ENCODE results near the gene DPM3.
"Not testable (repeated sequence)": the region's sequence is repeated elsewhere in the genome, so short reads cannot be mapped to it uniquely, and the experiment has no call there.

DPM3 gene

DNA sequence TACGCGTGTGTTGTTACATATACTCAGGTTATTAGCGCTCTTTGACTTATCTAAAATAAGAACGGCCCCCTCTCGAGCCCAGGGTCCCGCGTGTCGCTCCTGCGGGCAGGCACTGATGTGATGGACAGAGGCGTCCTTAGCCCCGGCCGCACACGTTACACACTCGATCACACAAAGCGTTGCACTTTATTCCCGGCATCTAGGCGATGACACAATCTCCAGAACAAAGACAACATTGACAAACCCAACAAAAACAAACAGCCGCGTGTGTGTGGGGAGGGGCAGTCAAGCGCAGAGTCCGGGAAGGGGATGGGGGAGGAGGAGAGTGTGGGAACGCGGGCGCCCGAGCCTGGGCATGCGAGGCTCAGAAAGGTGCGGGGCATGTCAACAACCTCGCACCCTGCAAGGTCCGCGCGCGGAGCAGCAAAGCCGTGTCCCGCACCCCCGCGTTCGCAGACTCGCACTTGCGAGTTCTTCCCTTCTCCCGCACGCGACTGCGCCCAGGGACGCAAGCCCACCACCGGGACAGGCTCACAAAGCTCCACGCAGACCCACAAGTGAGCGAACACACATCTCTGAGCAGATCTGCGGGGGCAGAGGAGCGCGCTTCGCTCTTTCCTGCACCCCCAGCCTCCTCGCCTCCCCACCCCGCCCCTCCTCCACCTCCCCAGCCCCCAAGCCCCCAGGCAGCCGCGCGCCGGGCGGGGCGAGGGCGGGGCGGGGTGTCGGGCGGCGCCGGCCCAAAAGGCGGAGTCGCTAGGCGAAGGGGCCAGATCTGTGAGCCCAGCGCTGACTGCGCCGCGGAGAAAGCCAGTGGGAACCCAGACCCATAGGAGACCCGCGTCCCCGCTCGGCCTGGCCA lies 13.0 kb downstream of the DPM3 start, which contains the start of gene EFNA1:
Gene EFNA1, plus strand, starts transcription at position 772 of the 862 bp plus-strand sequence. CDS start 102 bp downstream, outside the sequence.
- in situ Hi-C loops (cut with MboI; ENCODE audit: low sequenced_read_pairs): no loop called here

DNA sequence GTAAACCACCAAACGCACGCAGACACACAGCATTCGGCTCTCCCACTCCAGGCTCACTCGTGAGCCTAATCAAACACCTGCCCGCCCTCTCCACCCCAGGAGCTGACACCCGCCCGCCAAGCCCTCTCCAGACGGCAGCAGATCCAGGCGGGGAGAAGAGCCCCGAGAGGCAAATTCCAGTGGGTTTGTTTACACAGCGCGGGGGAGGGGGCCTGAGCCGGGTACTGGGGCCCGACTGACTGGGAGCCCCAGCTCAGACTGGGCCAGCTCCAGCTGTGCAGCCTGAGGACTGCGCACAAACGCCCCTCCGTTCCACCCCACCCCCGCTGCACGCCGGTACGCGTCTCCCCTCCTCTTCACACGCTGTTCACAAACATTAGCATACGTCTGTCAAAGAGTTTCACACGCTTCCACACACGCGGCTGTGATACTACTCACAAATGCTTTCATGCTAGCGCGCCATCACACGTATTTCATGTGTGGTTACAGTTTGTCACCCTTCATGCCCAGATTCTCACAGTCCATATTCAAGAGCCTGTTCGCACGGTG lies 13.7 kb downstream of the DPM3 start:
- in situ Hi-C loops (cut with MboI; ENCODE audit: low sequenced_read_pairs): no loop called here

- in situ Hi-C loops (cut with MboI; ENCODE audit: low sequenced_read_pairs): no loop called here
These were observed 14.3 kb downstream of the DPM3 start for GRCh38 chr1:155125946-155126555.

GRCh38 chr1:155125511-155125945 lies 14.8 kb downstream of the DPM3 start:
- in situ Hi-C loops (cut with MboI; ENCODE audit: low sequenced_read_pairs): no loop called here

DNA sequence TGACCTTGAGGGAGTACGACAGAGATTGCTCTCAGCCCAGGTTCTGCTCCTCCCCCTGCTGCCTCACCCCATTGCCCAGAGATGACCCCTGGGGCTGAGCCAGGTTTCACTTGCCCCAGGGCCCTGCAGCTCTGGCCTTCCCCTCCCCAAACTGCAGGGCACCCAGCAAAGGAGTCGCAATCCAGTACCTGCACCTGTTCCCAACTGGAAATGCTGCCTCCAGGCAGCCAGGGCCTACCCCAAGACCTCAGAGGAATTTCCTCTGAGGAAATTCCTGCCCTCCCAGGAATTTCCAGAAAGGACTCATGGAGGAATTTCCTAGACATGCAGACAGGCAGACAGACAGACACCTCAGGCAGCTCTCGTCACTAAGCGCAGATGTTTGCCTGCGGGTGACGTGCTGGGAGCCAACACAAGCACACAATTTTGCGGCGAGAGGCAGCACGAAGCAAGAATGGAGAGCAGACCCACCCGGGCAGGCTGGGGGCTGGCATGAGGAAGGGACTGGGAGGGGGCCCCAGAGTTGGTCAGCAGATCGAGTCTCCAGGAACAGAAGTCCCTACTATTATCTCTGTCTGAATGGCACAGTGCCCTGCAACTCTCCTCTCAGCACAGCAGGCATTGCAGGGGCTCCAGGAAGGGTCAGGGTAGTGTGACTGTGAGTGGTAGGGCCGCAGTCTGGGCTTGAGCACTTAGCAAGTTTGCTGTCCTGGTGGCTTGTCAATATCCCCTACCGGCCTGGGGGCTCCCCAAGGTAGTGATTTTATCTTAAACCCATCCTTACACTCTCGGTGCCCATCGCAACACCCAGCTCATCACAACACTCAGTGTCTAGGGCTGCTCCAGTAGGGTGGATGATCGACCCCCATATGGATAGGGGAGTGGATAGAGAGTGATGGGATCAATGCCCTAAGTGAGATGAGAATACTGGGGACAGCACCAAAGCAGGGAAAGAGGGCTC lies 15.5 kb downstream of the DPM3 start:
- in situ Hi-C loops (cut with MboI; ENCODE audit: low sequenced_read_pairs): no loop called here

DNA sequence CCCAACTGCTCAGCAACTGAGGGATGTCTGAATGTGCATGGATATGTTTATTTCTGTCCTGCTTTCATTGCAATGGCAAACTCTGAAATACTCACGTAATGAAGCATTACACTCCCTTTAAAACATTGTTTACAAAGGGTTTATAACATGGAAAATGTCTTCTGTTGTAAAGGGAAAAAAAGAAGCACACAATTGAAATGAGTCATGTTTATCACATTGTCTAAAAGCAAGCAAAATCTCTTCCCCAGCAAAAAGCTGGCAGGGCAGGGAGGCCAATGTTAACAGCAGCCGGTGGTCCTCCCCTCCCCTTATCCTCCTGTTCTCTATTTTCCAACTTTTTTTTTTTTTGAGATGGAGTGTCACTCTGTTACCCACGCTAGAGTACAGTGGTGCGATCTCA lies 16.5 kb downstream of the DPM3 start:
- in situ Hi-C loops (cut with MboI; ENCODE audit: low sequenced_read_pairs): no loop called here

DNA sequence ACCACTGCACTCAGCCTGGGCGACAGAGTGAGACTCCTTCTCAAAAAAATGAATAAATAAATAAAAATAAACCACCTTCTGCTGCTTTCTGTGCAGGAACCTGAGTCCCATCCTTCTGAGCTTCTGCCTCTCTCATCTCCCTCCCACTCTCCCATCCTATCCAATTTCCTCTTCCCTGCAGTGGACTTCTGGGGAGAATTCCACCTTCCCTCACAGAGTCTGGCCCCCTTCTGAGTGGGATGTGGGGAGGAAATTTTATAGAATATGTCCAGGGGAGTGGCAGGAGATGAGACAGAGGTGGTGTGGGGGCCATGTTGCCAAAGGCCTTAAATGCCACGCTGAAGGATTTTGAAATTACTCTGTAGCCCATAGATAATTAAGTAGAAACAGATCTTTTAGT lies 18.0 kb downstream of the DPM3 start:
- in situ Hi-C loops (cut with MboI; ENCODE audit: low sequenced_read_pairs): no loop called here

DNA sequence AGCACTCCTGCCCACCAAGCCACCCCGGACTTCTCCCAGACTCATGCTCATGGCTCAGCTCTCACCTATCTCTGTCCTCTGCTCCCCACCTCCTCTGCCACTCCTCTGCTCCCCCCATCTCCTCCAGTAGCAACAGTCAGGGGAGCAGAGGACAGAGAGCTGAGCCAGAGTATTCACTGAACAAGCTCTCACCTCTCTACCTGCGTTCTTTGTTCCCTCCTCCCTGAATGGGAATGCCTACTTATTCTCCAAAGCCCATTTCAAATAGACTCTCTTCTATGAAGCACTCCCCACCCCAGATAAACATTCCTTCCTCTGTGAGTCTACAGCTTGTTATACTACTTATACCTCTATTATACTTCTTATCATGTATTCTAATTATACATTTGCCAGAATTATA lies 19.1 kb downstream of the DPM3 start:
- in situ Hi-C loops (cut with MboI; ENCODE audit: low sequenced_read_pairs): no loop called here

GRCh38 chr1:155120253-155120652 lies 20.1 kb downstream of the DPM3 start:
- in situ Hi-C loops (cut with MboI; ENCODE audit: low sequenced_read_pairs): no loop called here

DNA sequence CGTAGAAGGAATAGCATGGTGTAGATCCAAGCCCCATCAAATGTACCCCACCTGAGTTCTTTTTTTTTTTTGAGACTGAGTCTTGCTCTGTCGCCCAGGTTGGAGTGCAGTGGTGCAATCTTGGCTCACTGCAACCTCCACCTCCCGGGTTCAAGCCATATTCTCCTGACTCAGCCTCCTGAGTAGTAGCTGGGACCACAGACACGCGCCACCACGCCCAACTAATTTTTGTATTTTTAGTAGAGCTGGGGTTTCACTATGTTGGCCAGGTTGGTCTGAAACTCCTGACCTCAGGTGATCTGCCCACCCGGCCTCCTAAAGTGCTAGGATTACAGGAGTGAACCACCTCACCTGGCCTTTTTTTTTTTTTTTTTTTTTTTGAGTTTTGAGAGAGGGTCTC lies 22.2 kb downstream of the DPM3 start:
- in situ Hi-C loops (cut with MboI; ENCODE audit: low sequenced_read_pairs): not testable (repeated sequence)

DNA sequence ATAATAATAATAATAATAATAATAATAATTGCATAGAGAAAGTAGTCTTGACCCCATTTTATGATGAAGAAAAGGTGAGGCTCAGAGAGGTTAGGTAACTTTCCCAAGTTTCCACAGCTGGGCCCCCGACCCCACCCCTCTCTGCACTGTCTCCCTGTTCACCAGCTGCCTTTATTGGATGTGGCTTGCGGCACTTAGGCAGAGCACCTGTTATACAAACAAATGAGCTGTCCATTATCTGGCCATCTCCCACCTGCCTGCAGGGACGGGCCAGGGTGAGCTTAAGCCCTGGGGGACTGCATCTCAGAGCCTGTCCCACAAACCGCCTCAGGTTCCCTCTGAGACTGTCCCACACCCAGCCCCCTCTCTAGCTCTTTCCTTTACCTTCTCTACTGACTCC lies 22.7 kb downstream of the DPM3 start:
- in situ Hi-C loops (cut with MboI; ENCODE audit: low sequenced_read_pairs): no loop called here

DNA sequence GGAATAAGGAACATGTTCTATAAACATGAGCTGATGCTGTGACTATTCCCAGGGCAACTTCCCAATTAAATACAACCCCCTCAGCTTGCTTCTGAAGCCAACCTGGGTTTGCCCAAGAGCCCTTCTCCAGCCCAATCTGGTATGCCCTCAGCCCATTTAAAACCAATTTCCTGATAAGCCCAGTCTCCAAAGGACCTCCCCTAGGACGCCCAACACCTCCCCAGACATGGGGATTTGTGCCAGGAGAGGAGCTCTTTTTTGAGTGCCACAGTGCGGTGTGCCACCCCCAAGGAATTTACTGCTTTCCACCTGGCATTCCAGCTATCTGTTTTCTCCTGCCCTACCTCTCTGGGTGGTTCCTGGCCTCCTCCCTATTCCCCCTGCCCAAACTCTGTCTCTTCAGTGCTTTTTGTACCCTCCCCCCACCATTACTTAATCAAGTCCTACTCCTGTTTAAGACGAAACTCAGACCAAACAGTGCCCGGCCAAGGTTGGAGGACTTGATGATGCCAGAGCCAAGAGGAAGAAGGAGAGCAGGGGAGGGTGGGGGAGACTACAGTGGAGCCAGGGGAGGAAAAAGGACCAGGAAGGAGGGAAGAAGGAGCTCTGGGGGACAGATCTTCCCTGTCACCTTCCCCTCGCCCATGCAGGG lies 24.1 kb downstream of the DPM3 start:
- in situ Hi-C loops (cut with MboI; ENCODE audit: low sequenced_read_pairs): no loop called here

DNA sequence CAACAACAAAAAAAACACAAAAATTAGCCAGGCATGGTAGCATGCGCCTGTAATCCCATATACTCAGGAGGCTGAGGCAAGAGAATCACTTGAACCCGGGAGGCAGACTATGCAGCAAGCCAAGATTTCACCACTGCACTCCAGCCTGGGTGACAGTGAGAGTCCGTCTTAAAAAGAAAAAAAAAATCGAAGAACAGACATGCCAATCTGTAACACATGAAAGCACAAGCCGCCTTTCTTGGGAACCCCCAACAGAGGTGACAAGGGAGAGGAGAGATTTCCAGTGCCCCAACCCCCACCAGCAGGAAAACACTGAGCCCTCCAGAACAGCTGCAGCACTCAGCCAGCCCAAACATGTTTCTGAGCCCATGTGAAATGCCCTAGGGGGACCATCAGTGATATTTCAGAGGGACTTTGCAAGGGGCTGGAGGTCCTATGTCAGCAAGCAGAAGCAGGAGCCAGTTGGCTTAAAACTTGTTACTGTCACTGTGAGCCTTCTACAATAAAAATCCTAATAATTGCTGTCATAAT lies 26.8 kb downstream of the DPM3 start:
- in situ Hi-C loops (cut with MboI; ENCODE audit: low sequenced_read_pairs): no loop called here

GRCh38 chr1:155110826-155111225 lies 29.5 kb downstream of the DPM3 start:
- in situ Hi-C loops (cut with MboI; ENCODE audit: low sequenced_read_pairs): no loop called here

- in situ Hi-C loops (cut with MboI; ENCODE audit: low sequenced_read_pairs): no loop called here
These were observed 29.9 kb downstream of the DPM3 start for GRCh38 chr1:155110381-155110780.

GRCh38 chr1:155108296-155108695 lies 32.0 kb downstream of the DPM3 start:
- in situ Hi-C loops (cut with MboI; ENCODE audit: low sequenced_read_pairs): no loop called here

DNA sequence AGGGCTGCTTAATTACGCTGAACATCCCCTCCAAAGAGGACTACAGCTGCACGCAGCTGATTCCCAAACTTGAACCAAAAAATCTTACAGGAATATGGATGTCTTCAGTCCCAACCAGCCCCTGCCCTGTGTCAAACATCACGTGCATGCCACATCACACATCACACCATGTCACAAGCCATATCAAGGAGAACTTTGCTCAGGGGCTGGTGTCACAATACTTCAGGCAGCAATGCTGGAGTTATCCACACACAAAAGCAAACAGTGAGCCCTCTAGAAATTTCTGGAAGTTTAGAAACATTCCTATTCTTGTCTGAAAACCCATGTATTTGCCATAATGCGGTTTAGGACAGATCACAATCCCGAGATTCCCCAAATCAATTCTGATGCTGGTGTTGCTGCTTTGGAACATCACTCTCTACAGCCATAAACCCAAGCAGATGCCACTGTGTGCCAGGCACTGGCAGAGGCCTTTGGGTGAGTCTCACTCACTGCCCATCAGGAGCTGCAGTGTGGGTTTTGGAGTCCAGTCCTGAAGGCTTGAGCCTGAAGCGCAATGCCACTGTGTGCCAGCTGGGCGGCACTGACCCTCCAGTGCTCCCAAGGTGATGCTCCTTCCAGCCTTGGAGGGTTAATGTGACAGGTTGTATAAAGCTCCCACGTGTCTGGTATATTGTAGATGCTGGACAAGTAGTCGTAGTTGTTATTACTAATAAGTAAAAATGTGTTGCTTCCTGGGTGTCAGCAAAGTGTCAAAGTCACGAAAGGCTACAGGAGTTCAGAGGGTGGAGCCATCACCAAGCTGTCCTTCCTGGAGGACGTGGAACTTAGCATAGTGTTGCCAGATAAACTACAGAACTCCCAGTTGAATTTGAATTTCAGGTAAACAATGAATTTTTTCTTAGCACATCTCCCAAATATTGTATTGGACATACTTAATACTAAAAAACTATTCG lies 32.7 kb downstream of the DPM3 start:
- in situ Hi-C loops (cut with MboI; ENCODE audit: low sequenced_read_pairs): no loop called here

DNA sequence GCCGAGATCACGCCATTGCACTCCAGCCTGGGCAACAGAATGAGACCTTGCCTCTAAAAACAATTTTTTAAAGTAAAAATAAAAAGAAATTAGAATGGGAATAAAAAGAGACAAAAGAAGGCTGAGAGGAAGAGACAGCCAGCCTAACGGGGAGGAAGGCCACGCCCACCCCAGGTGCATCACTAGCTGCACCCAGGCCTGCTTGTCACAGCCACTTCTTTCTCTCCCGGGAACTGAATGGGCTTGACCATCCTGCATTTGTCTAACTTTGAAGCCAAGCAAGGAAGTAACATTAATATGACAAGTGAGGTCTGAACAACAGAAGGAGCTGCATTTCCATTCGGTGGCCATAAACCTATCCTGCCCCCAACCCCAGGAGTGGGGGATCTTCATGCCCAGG lies 33.5 kb downstream of the DPM3 start:
- in situ Hi-C loops (cut with MboI; ENCODE audit: low sequenced_read_pairs): no loop called here

DNA sequence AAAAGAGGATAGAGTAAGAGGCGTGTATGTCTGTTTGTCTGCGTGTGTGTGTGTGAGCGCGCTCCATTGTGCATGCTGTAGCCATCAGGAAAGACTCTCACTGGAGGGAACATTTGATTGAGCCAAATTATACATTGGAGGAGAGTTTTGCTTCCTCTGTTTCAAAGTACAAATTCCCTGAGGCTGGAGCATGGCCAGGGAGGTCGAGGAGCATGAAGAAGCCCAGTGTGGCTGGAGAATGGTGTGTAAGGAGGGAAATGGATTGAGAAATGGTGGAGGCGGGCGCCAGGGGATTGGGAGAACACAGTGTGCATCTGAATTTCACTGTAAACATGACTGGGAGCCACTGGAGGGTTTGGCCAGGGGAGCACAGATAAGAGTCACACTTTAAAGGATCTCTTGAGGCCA lies 34.7 kb downstream of the DPM3 start:
- in situ Hi-C loops (cut with MboI; ENCODE audit: low sequenced_read_pairs): no loop called here
